ENCODE results near the gene LGALS7B.
"Not testable (repeated sequence)": the region's sequence is repeated elsewhere in the genome, so short reads cannot be mapped to it uniquely, and the experiment has no call there.

DNA sequence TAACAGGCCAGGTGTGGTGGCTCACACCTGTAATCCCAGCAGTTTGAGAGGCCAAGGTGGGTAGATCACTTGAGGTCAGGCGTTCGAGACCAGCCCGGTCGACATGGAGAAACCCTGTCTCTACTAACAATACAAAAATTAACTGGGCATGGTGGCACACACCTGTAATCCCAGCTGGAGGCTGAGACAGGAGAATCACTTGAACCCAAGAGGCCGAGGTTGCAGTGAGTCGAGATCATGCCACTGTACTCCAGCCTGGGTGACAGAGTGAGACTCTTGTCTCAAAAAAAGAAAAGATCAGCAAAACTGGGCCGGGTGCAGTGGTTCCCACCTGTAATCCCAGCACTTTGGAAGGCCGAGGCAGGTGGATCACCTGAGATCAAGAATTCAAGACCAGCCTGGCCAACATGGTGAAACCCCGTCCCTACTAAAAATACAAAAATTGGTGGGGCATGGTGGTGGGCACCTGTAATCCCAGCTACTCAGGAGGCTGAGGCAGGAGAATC is 27.1 kb upstream of the LGALS7B start:
- TF ChIP-seq, protein P1, sequence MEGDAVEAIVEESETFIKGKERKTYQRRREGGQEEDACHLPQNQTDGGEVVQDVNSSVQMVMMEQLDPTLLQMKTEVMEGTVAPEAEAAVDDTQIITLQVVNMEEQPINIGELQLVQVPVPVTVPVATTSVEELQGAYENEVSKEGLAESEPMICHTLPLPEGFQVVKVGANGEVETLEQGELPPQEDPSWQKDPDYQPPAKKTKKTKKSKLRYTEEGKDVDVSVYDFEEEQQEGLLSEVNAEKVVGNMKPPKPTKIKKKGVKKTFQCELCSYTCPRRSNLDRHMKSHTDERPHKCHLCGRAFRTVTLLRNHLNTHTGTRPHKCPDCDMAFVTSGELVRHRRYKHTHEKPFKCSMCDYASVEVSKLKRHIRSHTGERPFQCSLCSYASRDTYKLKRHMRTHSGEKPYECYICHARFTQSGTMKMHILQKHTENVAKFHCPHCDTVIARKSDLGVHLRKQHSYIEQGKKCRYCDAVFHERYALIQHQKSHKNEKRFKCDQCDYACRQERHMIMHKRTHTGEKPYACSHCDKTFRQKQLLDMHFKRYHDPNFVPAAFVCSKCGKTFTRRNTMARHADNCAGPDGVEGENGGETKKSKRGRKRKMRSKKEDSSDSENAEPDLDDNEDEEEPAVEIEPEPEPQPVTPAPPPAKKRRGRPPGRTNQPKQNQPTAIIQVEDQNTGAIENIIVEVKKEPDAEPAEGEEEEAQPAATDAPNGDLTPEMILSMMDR (IDR thresholded peaks at IDR 0.05): not testable (repeated sequence)
- TF ChIP-seq POLR2A (IDR thresholded peaks at IDR 0.05): not testable (repeated sequence)
